ENCODE results near the gene ANKRD33B. TPM values are rescaled to one million over a fixed set of nuclear protein-coding genes. Genes with fewer than 3 reads are reported as not detected.
A peak's percentile ranks its signal among the peaks of the same experiment; 100 is the strongest.

ANKRD33B gene
- total and polyA plus RNA-seq, 9 of the 15 experiments (the other 6 are each of a cell fraction or from before 2014, with no cell fraction given): 0.10 to 1.7 (median 0.40) TPM

GRCh38 chr5:10704949-10705621, 141.2 kb downstream of the ANKRD33B start (continued):
- TF ChIP-seq STAT5A (IDR thresholded peaks at IDR 0.05; ENCODE audit: borderline replicate concordance, low read length) (no peak), TRIM28 (IDR thresholded peaks at IDR 0.05) (no peak), NR2C2 (CRISPR knock-in tag; IDR thresholded peaks at IDR 0.05) (no peak), NR2C2 (tag; IDR thresholded peaks at IDR 0.05) (no peak), ZNF75A (CRISPR knock-in tag; IDR thresholded peaks at IDR 0.05) (no peak), ZNF589 (CRISPR knock-in tag; IDR thresholded peaks at IDR 0.05; ENCODE audit: low read depth) (peak; percentile 63), ZSCAN32 (CRISPR knock-in tag; IDR thresholded peaks at IDR 0.05) (no peak), SNAPC5 (CRISPR knock-in tag; IDR thresholded peaks at IDR 0.05) (no peak), ARID3B (CRISPR knock-in tag; IDR thresholded peaks at IDR 0.05; ENCODE audit: borderline replicate concordance) (no peak), CXXC5 (CRISPR knock-in tag; IDR thresholded peaks at IDR 0.05) (0 out of 2 replicates have a peak, but pooled peaks have one; percentile 31), SNIP1 (IDR thresholded peaks at IDR 0.05; ENCODE audit: low read depth) (no peak), CTBP1 (IDR thresholded peaks at IDR 0.05; ENCODE audit: borderline replicate concordance) (0 out of 2 replicates have a peak, but pooled peaks have one; percentile 10), ZNF23 (CRISPR knock-in tag; IDR thresholded peaks at IDR 0.05) (no peak), ELF1 (tag; IDR thresholded peaks at IDR 0.05) (peak; percentile 63; the same call in 1 of the 2 replicates), GTF3C2 (IDR thresholded peaks at IDR 0.05; ENCODE audit: borderline replicate concordance, extremely low read depth, insufficient read length) (no peak), POLR2B (IDR thresholded peaks at IDR 0.05; ENCODE audit: low read depth, partially characterized antibody) (no peak), ZNF551 (CRISPR knock-in tag; IDR thresholded peaks at IDR 0.05) (no peak), ELK1 (CRISPR knock-in tag; IDR thresholded peaks at IDR 0.05) (no peak), SETDB1 (IDR thresholded peaks at IDR 0.05; ENCODE audit: low read length) (no peak), ZBTB43 (CRISPR knock-in tag; IDR thresholded peaks at IDR 0.05) (no peak), ZBTB1 (CRISPR knock-in tag; IDR thresholded peaks at IDR 0.05; ENCODE audit: borderline replicate concordance, low read depth) (no peak), HCFC1 (IDR thresholded peaks at IDR 0.05; ENCODE audit: low read depth, low read length) (no peak), DPF2 (IDR thresholded peaks at IDR 0.05) (peak; percentile 40; the same call in 1 of the 2 replicates)

Measured in K562 (cell line).